GM18508 (cell line): ENCODE results near the gene LRRC56.
"Not testable (repeated sequence)": the region's sequence is repeated elsewhere in the genome, so short reads cannot be mapped to it uniquely, and the experiment has no call there.

ENCODE experiments used
- ATAC-seq: cut with Tn5 transposase; IDR thresholded peaks from one replicate; pipeline ENCODE4 v1.9.1; 2021; ENCODE audit warnings: moderate number of reproducible peaks; ENCODE audit not compliant: insufficient read depth, unreplicated experiment

The LRRC56 gene

DNA sequence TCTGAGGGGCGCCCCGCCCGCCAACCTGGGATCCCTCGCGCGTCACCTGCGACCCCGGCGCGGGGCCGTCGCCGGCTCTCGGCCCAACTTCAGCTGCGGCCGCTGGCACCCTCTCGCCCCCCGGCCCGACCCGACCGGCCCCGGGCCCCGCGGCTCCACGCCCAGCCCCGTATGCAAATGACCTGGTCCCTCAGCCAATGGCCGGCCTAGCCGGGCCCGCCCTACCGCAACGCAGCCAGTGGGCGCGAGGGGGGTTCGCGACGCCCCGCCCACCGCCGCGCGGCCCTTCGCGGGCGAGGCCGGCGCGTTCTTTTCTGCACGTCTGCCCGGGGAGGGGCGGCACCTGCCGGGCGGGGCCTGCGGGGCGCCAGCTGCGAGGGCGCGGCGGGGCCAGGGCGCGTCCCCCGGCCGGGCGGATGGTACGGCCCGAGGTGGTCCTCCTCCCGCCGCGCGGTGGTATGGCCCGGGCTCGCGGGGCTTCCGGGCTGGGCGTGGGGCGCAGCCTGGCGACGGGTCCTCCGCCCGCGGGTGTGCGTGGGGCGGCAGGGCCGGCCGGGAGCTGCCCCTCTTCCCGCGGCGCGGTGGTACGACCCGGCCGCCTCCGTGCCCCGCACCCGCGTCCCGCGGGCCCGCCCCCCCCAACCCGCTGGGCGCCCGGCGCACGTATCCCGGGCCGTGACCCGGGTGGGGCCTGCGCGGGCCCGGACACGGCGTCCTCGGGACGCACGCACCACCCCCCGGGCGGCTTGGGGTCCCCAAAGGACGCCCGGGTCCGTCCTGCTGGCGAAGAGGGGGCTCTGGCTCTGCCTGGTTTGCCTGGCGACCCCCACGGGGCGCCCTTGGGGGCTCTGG is 31.2 kb downstream of the LRRC56 start:
- ATAC-seq, result peak; percentile 48

DNA sequence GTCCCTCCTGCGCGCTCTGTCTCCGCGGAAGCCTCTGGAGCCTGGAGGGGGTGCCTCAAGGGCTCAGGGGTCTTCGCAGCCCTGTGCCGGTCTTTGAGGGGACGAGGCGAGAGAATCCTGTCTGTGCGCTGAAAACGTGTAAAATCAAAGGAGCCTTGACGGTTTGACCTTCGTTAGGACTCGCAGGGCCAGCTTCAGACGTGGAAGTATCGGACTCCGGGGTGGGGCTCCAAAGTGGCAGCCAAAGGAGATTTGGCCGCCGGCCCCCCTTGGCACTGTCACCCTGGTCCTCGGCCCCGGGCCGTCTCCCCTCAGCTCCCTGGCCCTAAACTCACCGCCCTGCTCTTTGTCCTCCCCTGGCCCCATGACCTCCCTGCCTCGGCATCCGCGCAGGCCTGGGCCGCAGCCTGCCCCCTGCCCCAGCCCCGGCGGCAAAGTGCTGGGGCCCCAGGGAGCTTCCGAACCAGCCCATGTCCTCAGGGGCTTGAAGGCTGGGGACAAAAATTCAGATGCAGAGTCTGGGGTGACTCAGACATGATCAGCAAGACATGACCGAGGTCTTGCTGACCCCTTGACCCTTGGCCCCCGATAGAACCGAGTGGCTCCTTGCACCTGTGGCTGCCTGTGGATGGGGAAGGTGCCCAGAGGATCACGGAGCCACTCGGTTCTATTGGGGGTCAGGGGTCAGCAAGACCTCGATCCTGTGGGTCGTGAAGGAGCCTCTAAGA is 32.0 kb downstream of the LRRC56 start:
- no peak for ATAC-seq

DNA sequence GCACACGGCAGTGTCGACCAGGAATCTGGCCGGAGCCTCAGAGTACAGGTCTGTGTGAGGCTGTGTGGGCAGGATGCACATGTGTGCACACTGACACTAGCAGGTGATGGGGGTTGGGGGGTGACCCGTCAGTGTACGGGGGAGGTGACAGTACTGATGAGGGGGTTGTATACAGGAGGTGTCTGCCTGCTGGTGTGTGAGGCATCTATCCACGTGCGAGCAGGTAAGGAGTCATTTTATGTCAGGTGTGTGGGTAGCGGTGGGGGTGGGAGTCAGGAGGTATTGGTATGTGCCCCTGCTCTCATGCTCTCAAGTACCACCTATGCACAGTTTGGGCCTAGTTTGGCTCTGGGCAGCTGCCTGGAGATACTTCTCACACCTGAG is 34.5 kb downstream of the LRRC56 start:
- no peak for ATAC-seq

DNA sequence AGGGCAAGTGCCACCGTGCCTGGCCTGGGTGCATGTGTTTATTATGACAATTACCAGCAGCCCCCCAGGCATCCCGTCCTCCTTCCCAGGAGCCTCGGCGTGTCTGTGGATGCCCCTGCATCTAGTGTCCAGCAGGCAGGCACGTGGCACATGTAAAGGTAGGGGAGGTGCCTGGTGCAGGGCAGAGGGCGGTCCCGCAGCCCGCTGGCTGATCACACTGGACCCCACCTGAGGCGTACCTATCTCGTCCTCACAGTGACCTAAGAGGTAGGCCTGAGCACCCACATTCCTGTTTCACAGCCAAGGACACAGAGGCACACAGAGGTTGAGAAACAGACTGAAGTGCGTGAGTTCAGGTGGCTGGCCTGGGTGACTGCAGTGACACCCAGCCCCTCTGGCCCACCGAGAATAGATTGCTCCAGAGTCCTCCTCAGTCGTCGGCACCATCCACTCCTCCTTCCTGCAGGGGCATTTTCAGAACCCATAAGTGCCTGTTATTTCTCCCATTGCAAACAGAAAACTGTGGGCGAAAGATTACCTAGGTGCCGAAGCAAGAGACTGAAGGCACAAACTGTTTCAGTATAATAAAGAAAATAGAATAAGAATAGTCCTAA is 35.9 kb downstream of the LRRC56 start:
- ATAC-seq, result no peak

DNA sequence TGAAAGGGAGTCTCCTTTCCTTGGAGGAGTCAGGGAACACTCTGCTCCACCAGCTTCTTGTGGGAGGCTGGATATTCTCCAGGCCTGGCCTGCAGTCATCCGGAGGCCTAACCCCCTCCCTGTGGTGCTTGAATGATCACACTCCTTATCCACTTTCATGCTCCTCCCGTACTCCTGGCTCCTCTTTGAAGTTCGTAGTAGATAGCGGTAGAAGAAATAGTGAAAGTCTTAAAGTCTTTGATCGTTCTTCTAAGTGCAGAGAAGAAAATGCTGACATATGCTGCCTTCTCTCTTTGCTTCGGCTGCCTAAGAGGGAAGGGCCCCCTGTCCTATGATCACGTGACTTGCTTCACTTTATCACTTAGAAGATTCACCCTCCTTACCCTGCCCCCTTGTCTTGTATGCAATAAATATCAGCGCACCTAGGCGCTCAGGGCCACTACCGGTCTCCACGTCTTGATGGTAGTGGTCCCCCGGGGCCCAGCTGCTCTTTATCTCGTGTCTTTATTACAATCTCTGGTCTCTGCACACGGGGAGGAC is 36.8 kb downstream of the LRRC56 start:
- not testable (repeated sequence) for ATAC-seq

DNA sequence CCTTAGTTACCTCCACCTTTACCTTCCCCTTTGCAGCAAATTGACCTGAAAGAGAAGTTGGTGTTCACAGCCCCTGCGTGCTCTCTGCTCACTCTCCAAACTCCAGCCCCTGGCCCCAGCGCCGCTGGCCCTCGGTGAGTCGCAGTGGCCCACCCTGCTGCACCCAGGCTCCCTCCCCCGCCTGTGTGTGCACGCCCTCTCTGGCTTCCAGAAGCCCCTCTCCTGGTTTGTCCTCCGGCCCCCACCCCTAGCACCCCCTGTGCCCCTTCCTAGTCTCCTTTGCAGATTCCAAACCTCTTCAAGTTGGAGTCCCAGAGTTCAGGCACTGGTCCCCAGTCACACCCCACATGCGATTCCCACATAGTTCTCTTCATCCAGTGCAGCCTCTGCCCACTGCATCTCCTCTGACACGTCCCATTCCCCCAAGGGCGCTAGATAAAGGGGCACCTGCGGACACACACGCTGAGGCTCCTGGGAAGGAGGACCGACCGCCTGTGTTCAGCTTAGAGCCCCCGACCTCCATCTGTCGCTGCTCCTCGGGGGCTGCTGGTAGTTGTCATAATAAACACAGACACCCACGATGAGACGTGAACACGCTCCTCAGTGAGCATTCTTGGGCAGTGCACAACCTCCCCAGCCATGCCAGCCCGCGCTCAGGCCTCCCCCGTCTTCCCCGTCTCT is 37.4 kb downstream of the LRRC56 start:
- ATAC-seq, result no peak

DNA sequence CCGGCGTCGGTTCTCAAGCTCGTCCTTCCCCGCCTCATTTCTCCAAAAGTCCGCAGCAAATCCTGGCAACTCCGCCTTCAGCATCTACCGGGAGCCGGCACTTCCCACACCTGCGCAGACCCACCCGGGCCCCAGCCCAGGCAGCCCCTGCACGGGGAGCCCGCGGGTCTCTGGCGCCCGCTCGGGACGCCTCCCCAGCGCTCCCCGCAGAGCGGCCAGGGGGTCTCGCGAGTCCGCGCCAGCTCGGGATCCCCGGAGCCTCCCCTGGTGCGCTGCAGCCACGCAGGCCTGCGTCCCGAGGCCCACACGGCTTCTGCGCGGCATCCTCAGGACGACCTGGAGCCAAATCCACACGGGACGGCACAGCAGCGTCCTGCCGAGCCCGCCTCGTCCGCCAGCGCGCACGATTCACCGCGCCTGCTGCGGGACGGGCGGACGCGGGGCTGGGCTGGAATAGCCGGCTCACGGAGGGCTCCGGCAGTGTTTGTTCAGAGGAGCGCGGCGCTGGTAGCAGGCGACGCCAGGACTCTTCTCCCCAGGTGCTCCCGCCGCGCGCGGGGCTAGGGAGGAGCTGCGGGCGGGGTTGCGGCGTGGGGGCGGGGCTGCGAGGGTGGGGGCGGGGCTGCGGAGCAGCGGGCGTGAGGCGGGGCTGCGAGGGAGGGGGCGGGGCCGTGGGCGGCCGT is 38.1 kb downstream of the LRRC56 start:
- no peak for ATAC-seq

DNA sequence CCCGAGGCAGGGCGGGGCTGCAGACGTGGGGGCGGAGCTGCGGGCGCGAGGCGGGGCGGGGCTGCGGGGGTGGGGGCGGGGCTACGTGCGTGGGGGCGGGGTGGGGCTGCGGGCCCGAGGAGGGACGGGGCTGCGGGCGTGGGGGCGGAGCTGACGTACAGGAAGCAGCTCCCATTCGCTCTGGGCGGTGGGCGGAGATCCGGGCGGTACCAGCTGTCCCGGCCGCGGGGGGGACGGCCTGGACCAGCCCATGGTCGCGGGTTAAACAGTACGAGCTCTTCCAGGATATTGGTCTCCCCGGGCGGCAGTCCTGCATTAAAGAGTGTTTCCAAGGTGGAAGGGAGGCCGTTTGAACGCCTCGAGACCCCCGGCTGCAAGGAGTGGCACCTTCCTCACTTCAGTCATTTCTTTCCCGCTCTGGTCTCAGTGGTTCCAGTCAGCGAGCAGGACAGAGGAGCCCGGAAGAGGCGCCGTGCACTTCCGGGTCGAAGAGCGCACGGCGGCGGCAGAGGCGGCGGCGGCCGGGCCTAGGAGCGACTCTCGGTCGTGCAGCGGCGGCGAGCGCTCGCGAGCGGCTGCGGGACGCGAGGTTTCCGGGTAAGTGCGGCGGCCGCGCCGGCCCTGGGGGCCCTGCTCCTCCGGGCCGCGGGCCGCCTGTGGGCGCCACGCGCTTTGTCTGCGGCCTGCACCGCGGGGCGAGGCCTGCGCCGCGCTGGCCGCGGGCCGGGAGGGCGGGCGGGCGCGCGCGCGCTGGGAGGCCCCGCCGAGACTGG is 38.9 kb downstream of the LRRC56 start, which contains the start of gene PHRF1:
Gene PHRF1 (plus strand): TSS at position 475 of the 773 bp plus-strand sequence. CDS start 5,043 bp downstream, outside the sequence.
- ATAC-seq, result peak; percentile 81

DNA sequence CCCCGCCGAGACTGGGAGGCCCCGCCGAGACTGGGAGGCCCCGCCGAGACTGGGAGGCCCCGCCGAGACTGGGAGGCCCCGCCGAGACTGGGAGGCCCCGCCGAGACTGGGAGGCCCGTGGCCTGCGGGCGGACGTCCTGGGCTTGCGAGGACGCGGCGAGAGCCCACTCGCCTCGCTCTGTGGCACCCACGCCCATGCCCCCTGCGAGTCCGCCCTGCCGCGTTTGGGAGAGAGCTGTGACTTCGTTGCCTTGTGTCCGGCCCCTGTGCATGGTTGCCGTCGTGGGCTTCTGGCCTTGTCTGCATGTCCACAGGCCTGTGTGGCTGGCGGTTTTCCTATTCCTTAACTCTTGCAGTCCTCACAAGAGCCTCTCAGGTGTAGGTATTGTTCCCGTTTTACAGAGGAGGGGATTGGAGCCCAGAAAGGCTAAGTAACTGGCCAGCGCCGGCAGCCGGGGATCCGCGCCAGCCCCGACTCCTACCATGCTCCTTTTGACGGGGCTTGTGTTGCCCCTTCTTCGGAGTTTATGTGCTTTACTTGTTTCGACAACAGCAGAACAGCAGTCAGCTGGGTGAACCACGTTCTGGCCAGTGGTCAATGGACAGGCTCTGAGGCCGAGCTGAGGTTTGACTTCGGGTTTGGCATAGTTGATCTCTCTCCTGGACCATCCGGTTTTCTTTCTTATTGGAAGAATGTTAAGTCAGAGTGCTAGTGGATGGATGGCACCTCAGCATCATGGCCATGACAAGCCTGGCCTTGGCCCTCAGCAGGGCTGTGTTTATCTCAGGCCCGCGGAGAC is 39.7 kb downstream of the LRRC56 start:
- no peak for ATAC-seq

DNA sequence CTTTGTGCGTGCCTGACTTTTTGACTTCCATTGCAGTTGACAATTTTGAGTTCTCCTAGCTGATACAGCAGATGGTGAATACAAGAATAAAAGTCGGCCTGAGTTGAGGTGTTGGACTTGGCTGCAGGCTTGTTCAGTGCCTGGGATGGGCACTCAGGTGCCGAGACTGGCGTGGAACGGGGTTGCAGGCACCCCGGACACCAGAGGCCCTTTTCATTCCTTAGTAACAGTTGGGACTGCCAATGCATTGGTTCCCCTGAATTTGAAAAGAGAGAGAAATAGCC is 40.2 kb downstream of the LRRC56 start:
- no peak for ATAC-seq

DNA sequence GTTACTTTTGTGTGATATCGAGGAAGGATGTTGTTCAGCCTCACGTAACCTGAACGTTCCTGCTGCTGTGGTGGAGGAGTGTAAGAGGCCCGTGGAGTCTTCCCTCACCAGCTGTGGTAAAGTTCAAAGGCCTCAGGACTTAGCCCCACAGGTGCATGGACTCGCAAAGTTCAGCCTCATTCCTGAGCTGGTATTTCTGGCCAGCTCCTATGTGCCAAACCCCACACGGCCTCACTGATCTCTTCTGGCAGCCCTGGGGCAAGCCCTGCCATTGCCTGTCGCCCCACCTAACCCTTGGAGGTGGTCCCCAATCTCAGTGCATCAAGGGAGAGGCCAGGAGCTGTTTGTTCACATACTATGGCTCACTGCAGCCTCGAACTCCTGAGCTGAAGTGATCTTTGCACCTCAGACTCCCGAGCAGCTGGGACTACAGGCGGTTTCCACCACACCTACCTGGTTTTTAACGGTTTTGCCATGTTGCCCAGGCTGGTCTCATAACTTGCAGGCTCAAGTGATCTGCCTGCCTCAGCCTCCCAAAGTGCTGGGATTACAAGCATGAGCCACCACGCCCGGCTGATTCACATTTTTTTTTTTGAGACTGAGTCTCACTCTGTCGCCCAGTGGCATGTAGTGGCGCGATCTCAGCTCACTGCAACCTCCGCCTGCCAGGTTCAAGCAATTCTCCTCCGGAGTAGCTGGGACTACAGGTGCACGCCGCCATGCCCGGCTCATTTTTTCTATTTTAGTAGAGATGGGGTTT is 41.1 kb downstream of the LRRC56 start:
- no peak for ATAC-seq

DNA sequence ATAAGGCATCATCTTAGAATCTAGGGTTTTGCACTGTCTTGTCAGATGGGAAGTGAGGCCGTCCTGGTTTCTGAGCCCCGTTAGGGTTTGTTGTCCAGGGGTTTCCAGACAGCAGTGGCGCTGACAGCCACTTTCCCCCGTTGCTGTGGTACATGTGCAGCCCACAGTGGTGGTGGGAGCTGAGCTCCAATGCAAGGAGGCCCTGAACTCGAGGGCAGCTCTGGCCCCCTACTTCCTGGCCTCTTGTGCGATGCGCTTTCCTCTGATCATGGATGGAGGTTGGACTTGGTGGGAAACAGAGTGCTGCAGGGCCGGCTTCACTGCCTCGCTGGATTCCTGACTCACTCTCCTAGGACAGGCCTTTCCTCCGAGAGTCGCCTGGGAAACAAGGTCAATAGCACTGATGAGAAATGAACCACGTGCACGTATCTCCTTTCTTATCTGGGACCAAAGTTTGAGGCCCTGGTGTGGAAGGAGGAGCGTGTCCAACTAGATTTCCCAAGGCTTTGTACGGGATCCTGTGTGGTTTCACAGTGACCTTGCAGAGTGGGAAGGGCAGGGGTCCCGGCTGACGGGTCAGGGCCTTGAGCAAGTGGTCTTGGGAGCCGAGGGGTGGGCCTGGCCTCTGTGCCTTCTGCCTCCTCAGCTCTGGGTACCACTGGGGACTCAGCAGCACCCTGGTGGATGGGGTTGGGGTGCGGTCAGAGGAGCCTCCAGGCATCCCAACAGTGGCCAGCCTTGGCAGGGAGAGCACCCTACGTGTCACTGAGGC is 42.7 kb downstream of the LRRC56 start:
- no peak for ATAC-seq

DNA sequence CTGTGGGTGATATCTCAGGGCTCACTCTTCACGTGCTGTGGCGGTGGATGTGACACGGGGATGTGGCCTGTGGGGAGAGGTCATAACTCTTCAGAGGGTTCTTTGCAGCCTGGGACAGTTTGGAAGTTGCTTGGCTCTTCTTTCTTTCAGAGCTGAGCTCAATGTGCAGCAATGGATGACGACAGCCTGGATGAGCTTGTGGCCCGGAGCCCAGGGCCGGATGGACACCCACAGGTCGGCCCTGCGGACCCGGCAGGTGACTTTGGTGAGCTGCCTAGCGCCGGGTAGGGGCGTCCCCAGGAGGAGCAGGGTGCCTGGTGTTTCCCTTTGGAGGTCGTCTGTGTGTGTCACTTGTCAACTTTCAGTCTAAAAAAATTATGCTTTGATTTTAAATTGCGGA is 44.0 kb downstream of the LRRC56 start:
- no peak for ATAC-seq

DNA sequence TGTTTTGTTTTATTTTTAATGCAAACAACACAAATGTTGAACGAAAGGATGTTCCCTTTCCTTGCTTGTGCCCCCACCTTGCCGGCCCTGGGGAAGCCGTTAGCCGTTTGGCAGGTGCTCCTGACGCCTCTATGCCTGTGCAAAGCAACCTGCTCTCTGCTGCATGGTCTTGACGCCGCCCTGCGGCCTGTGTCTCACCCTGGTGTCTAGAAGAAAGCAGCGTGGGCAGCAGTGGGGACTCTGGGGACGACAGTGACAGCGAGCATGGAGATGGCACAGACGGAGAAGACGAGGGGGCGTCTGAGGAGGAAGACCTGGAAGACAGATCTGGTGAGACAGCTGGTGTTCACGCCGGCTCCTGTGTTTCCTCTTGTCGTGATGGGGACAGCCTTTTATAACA is 44.4 kb downstream of the LRRC56 start:
- no peak for ATAC-seq

DNA sequence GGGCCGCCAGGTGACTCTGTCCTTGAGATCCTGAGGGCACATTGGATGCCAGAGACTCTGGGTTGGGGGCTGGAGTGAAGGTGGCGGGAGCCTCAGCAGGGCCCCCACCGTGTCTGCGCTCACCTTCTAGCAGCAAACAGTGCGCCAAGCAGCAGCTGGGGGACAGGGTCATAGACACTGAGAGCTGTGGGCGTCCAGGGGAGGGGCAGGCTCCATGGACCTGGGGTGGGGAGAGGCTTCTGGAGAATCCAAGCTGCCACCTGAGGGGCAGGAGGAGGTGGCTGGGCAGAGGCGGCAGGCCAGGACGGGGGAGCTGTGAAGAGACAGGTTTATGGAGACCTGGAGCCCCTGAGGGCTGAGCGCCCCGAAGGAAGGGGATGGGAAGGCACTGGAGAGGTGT is 47.0 kb downstream of the LRRC56 start:
- ATAC-seq, result no peak

DNA sequence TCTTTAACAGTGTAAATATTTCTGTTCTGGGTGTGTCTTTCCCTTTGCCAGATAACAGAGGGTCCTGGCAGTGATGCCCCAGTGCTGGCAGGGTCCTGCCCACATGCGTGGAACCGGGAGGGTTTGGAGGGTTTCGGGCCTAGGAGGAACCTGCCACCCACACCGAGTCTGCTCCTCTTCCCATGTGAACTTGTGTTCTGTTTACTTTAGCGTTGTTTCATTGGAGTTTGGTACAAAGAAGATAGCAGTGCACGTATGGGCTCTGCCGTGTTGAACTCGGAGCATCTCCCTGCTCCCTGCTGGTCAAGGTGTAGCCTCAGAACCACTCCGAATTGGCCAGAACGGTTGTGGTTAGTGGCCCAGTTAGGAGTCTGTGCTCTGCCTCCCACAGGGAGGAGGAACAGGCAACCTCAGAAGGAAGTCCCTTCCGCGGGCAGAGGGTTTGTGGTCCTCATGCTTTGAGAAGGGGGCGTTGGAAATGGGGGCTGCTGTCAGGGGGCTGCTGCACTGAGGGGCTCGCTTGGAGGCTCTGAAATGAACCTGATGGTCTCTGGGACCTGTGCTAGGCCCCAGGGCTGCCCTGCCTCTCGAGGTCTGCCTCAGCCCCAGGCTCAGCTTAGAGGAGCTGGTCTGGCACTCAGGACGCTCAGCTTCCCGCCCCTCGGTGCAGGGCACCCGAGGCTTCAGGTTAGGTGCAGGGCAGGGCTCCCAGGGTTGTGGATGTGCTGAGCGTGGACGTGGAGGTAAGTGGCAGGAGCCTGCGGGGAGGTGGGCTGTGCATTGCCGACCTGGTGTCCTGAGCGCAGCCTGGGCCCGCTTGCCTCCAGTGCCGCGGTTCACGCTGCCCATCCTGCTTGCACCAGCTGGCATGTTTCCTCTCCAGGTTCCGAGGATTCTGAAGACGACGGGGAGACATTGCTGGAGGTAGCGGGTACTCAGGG is 49.3 kb downstream of the LRRC56 start:
- ATAC-seq, result no peak
